K562 (cell line): ENCODE data around the gene GUCY1A1.

ENCODE experiments used
- FOXK2 ChIP-seq, 2 experiments: fragments of 450-650 bp; IDR thresholded peaks in 1 of 2; conservative IDR thresholded peaks in 1 of 2; 2 replicates each; pipeline ENCODE4 v1.6.1; 2016; ENCODE audit warnings: low read depth in 2 of 2, mild to moderate bottlenecking in 1 of 2
- HEY1 ChIP-seq: fragments of 250-450 bp; sonication (Bioruptor Pico); IDR thresholded peaks from 2 replicates; pipeline ENCODE4 v1.5.0; 2020; ENCODE audit warnings: mild to moderate bottlenecking, moderate library complexity, borderline replicate concordance
- ZNF354B ChIP-seq: fragments of 250-450 bp; sonication (Bioruptor Pico); IDR thresholded peaks from 2 replicates; pipeline ENCODE4 v1.4.0; 2020
- TF ChIP-seq, protein P1 (sequence below): sonication (generic); formaldehyde crosslinking; IDR thresholded peaks from 2 replicates; pipeline ENCODE4 v1.8.1; 2022; ENCODE audit warnings: missing genetic modification reagents

DNA sequence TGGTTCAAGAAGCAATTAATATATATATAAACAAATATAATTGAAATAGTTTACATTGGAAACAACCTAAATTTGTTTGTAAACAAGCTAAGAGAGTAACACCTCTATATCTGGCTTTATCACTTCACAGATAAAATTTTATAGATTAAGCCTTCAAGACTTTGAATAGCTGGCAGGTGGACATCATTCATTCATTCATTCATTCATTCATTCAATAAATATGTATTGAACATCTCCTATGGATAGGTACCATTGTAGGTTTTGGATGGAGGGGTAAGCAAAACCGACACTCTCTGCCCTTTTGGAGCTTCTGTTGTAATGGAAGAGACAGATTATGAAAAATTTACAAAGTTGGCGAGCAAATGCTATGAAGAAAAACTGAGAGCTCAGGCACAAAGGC, 35.2 kb downstream of the GUCY1A1 start:
- no peak for TF ChIP-seq ZNF354B (CRISPR knock-in tag)
- no peak for TF ChIP-seq FOXK2 (conservative IDR thresholded peaks at IDR 0.05 in 1 of 2, IDR thresholded peaks at IDR 0.05 in 1 of 2; ENCODE audit: low read depth in 2 of 2)
- TF ChIP-seq, protein P1, sequence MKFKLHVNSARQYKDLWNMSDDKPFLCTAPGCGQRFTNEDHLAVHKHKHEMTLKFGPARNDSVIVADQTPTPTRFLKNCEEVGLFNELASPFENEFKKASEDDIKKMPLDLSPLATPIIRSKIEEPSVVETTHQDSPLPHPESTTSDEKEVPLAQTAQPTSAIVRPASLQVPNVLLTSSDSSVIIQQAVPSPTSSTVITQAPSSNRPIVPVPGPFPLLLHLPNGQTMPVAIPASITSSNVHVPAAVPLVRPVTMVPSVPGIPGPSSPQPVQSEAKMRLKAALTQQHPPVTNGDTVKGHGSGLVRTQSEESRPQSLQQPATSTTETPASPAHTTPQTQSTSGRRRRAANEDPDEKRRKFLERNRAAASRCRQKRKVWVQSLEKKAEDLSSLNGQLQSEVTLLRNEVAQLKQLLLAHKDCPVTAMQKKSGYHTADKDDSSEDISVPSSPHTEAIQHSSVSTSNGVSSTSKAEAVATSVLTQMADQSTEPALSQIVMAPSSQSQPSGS: no peak
- TF ChIP-seq HEY1 (CRISPR knock-in tag): no peak
